AG10803 (cell line): Measurements from ENCODE around the gene FBXO44.

Source experiments
- DNase-seq: peaks from one replicate; pipeline ENCODE4 v3.0.0; 2010; ENCODE audit warnings: low read depth
- H3K4me3 ChIP-seq: 2 replicates; pipeline ENCODE4 v1.5.1; 2011; ENCODE audit warnings: mild to moderate bottlenecking, low read length, control low read depth
- TF ChIP-seq, protein P1 (sequence below): conservative IDR thresholded peaks from 2 replicates; pipeline ENCODE4 v1.5.1; 2011; ENCODE audit warnings: mild to moderate bottlenecking, low read length, control low read depth, inconsistent platforms

The FBXO44 gene

DNA sequence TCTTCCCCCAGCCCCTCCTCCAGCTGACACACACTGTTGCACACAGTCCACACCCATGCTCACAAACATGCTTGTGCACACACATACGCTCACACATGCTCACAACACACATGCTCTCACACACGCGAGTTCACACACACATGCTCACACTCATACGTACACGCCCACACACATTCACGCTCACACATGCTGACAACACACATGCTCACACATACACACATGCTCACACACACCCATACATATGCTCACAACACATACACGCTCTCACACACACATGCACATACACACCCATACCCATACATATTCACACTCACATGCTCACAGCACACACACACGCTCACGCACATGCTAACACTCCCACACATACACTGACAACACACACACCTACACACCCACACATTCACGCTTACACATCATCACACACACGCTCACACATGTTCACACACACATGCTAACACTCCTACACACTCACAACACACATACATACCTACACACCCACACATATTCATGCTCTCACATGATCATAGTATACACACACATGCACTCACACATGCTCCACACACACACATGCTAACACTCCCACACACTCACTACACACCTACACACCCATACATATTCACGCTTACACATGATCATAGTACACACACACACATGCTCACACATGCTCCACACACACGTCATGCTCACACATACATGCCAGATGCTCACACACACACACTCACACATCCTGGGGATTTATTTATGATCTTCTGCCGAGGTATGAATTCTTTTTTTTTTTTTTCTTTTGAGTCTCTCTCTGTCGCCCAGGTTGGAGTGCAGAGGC is 47.5 kb downstream of the FBXO44 start:
- no peak overlapping the region for H3K4me3 ChIP-seq
- DNase-seq = no peak
- TF ChIP-seq, protein P1, sequence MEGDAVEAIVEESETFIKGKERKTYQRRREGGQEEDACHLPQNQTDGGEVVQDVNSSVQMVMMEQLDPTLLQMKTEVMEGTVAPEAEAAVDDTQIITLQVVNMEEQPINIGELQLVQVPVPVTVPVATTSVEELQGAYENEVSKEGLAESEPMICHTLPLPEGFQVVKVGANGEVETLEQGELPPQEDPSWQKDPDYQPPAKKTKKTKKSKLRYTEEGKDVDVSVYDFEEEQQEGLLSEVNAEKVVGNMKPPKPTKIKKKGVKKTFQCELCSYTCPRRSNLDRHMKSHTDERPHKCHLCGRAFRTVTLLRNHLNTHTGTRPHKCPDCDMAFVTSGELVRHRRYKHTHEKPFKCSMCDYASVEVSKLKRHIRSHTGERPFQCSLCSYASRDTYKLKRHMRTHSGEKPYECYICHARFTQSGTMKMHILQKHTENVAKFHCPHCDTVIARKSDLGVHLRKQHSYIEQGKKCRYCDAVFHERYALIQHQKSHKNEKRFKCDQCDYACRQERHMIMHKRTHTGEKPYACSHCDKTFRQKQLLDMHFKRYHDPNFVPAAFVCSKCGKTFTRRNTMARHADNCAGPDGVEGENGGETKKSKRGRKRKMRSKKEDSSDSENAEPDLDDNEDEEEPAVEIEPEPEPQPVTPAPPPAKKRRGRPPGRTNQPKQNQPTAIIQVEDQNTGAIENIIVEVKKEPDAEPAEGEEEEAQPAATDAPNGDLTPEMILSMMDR = no peak

DNA sequence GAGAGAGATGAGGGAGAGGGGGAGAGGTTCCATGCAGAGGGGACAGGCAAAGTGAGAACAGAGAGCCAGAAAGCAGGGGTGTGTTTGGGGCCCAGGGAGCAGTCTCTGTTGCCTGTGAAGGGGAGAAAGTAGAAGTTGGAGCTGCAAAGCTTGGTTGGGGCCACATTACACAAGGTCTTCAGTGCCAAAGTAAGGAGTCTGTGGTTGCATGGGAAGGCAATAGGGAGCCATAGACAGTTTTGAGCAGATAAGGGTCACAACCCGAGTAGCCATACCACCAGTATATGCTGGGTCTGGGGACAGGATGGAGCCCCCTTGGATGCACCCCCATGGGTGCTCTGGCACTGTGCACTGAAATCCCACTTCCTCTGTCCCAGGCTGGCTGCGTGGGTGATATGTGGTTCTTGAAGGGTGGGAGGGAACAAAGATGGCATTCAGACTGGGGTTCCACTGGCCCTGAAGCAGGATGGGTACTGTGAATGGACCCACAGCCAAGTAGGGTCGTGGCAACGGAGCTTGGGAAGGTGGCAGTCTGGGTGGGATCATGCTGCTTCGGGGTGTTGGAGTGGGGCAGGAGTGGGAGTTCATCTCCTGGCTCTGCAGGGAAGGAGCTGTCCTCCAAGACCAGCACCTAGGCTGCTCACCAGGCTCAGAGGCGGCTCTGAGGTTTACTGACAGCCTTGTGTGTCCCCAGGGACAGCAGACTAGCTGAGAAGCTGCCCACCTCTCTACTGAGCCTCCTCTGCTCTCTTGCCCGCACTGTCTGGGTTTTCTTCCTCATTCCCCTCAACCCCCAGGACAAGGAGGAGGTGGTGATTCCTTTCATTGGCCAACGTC is 48.9 kb downstream of the FBXO44 start:
- TF ChIP-seq, protein P1 = no peak
- no peak for DNase-seq

DNA sequence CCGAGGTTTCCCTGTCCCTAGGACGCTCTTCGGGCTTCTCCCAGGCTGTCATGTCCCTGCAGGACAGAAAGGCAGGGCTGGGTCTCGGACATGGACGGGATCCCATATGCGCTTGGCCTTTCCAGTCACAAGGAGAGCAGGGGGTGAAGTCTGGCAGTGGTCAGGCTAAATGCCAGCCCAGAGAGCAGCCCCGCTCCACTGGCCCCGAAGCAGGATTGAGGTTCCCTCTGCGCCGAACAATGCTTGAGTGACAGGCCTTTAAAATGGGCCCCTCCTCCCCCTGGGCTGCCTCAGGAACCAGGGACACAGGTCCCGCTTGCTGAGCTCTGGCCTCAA is 49.5 kb downstream of the FBXO44 start:
- no peak overlapping the region for H3K4me3 ChIP-seq

More for the DNA sequence above, 48.9 kb downstream of the FBXO44 start:
- H3K4me3 ChIP-seq = no peak overlapping the region

DNA sequence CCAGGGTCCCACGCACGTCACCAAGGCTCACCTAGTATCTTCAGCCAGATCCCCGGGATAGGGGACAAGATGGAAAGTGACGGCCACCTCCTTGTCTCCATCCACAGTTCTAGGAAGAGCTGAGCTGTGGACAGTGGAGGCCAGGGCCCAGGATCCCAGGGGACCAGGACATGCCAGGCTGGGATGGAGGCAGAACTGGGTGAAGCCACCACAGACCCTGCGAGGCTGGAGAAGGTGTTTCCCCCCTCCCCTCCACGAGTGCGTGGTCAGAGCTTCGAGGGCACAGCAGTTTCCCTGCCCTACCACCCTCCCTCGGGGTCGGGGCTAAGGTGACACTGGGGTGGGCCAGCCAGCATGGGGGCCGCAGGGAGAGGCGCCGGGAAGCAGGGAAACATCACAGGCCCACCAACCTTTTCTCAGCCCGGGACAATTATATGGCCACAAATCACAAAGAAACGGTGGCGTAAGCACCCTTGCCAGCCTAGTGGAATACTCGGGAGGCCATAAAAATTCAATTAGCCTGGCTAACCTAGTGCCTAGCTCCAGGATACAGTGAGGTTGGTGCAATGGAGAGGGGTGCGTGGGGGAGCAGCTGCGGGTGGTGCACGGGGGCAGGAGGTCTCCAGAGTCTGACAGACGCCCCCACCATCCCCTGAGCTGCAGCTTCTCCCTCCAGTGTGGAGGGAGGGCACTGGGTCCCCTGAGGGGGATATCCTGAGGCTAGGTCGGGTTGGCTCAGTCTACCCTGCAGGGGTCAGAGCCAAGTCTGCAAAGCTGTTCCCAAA is 50.2 kb downstream of the FBXO44 start:
- no peak for DNase-seq
- H3K4me3 ChIP-seq = no peak overlapping the region
- TF ChIP-seq, protein P1 = no peak

More for the DNA sequence above, 49.5 kb downstream of the FBXO44 start:
- DNase-seq = no peak
- TF ChIP-seq, protein P1 = no peak

DNA sequence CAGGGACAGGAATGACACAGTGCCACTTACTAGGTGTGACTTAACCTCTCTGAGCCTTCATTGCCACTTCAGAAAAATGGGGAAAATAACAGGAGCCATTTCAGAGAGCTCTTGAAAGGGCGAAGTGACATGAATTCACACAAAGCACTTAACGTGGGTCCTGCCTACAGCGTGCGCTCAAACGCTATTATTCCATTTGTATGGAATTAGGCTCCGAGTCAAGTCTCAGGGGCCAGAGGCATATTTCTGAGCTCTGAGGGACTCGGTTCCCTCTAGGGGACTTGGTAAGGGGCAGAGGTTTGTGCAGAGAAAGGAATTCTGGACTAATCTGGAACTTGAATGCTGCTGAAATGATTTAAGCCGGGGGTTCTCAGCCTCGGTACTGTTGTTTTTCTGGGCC is 50.9 kb downstream of the FBXO44 start:
- DNase-seq = no peak
- H3K4me3 ChIP-seq = no peak overlapping the region
- TF ChIP-seq, protein P1 = no peak

DNA sequence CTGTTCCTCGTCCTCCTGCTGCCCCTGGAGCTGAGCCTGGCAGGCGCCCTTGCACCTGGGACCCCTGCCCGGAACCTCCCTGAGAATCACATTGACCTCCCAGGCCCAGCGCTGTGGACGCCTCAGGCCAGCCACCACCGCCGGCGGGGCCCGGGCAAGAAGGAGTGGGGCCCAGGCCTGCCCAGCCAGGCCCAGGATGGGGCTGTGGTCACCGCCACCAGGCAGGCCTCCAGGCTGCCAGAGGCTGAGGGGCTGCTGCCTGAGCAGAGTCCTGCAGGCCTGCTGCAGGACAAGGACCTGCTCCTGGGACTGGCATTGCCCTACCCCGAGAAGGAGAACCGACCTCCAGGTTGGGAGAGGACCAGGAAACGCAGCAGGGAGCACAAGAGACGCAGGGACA is 51.6 kb downstream of the FBXO44 start:
- H3K4me3 ChIP-seq = no peak overlapping the region
- no peak for DNase-seq
- TF ChIP-seq, protein P1 = no peak
